HG03196 (cell line): ENCODE measurements around the gene HS6ST3.
"Not testable (repeated sequence)": the region's sequence is repeated elsewhere in the genome, so short reads cannot be mapped to it uniquely, and the experiment has no call there.

Experiments
- ATAC-seq: cut with Tn5 transposase; IDR thresholded peaks from one replicate; pipeline ENCODE4 v1.9.1; 2021; ENCODE audit not compliant: unreplicated experiment

The HS6ST3 gene

DNA sequence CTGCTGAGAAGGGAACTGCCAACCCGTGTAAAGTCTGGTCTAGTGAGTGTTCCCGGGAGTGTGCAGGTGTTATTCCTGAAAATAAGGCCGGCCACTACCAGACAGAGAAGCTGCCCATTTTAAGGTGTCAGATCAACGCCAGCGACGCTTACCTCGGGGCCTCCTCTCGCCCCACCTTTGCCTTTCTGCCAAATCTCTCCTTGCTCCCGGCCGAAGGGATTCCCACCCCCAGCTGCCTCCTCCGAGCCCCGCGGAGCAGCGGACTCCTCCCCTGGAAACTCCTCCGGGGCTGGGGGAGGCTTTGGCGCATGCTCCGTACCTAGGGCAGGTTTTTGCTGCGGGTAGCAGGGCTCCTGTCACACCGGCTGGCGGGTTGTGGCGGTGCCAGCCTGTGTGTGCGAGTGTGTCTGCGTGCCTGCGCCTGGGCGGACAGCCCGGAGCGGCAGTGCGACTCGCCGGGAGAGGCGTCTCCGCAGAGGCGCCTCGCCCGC, at the start of gene HS6ST3:
Gene HS6ST3, plus strand, starts transcription at position 359 of the 491 bp plus-strand sequence.
- no peak for ATAC-seq

DNA sequence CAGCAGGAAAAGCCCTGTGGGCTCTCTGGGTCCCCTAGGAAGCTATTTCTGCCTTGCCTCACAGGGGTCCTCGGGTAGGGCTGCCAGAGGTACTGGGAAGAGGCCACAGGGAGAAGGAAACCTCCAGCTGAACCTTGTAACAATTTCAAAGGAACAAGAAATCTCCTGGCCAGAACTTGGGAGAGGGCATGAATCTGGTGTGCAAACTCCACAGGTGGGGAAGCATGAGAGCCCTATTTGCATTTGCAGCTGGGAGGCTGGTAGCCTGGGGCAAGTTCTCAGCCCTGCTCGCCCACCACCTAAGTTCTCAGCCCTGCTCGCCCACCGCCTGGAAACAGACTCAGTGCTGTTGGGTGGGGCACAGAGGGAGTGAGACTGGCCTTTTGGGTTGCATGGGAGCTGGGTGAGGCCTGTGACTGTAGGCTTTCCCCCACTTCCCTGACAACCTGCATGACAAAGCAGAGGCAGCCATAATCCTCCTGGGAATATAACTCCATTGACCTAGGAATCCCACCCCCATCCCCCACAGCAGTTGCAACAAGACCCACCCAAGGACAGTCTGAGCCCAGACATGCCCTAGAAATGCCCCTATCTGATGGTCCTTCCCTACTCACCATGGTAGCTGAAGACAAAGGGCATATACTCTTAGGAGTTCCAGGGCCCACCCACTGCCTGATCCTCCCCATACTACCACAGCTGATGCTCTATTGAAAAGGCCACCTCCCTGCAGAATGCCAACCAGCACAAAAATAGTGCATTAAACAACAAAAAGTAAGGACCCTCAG, 48.4 kb upstream of the HS6ST3 start:
- no peak for ATAC-seq

DNA sequence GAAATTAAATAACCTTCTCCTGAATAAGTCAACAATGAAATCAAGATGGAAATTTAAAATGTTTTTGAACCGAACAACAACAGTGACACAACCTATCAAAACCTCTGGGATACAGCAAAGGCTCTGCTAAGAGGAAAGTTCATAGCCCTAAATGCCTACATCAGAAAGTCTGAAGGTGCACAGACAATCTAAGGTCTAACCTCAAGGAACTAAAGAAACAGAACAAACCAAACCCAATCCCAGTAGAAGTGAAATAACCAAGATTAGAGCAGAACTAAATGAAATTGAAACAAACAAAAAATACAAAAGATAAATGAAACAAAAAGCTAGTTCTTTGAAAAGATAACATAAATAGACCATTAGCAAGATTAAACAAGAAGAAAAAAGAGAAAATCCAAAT, 45.7 kb upstream of the HS6ST3 start:
- ATAC-seq, result no peak

DNA sequence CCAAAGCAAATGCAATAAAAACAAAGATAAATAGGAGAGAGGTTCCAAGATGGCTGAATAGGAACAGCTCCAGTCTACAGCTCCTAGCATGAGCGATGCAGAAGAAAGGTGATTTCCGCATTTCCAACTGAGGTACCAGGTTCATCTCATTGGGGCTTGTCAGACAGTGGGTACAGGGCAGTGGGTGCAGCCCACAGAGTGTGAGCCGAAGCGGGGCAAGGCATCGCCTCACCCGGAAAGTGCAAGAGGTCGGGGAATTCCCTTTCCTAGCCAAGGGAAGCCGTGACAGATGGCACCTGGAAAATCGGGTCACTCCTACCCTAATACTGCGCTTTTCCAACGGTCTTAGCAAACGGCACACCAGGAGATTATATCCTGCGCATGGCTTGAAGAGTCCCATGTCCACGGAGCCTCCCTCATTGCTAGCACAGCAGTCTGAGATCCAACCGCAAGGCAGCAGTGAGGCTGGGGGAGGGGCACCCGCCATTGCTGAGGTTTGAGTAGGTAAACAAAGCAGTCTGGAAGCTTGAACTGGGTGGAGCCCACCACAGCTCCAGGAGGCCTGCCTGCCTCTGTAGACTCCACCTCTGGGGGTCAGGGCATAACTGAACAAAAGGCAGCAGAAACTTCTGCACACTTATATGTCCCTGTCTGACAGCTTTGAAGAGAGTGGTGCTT, 43.3 kb upstream of the HS6ST3 start:
- not testable (repeated sequence) for ATAC-seq

DNA sequence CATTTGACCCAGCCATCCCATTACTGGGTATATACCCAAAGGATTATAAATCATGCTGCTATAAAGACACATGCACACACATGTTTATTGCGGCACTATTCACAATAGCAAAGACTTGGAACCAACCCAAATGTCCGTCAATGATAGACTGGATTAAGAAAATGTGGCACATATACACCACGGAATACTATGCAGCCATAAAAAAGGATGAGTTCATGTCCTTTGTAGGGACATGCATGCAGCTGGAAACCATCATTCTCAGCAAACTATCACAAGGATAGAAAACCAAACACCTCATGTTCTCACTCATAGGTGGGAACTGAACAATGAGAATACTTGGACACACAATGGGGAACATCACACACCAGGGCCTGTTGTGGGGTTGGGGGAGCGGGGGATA, 39.0 kb upstream of the HS6ST3 start:
- not testable (repeated sequence) for ATAC-seq

DNA sequence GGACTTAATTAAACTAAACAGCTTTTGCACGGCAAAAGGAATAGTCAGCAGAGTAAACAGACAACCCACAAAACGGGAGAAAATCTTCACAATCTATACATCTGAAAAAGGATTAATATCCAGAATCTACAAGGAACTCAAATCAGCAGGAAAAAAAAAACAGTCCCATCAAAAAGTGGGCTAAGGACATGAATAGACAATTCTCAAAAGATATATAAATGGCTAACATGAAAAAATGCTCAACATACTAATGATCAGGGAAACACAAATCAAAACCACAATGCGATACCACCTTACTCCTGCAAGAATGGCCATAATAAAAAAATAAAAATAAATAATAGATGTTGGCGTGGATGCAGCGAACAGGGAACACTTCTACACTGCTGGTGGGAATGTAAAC, 38.4 kb upstream of the HS6ST3 start:
- ATAC-seq, result not testable (repeated sequence)

DNA sequence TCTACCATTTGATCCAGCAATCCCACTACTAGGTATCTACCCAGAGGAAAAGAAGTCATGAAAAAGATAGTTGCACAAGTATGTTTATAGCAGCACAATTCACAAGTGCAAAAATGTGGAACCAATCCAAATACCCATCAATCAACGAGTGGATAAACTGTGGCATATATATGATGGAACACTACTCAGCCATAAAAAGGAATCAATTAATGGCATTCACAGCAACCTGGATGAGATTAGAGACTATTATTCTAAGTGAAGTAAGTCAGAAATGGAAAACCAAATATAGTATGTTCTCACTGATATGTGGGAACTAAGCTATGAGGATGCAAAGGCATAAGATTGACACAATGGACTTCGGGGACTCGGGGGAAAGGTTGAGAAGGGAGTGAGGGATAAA, 38.0 kb upstream of the HS6ST3 start:
- not testable (repeated sequence) for ATAC-seq

DNA sequence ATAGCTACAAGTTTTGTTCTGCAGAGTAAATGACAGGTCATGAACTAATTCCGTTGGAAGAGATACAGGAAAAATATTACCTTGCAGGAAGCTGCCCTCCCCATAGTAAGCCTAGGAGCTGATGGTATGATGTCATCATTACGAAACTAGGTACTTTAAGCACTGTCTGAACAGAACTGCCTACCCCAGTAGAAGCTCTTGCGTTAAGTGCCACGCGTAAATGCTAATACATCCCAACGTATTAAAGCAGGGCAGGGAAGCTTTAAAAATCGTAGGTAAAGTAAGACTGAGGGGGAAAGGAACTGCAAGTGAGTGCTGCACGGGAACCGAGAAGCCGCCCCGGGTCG, 37.3 kb upstream of the HS6ST3 start:
- peak; percentile 50 for ATAC-seq

DNA sequence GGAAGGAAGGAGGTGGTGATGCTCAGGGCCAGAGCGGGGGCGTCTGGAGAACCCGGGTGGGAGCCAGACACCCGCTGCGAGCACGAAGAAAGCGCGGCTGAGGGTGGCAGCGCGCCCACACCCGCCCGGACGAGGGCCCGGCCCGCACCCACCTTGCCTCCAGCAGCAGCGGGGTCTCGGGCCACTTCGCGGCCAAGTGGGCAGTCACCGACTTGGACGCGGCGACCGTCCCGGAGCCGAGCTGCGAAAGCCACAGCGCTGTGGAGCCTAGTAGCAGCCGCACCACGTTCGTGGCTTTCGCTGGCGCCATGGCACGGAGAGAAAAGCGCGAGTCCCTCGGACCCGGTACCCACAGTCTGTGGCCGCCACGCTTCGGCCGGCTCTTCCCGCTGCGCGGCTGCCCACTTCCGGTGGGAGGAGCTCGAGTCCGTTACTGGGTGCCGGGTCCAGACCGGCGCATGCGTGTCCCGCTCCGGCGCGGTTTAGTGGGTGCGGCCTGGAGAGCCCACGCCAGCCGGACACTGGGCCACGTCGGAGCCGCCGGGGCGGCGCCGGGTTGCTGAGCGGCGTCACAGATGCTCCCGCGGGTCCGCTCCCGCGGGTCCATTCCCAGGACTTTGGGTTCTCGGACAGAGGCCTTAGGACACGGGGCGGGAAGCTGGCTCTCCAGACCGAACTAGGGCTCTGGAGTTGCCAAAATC, 36.8 kb upstream of the HS6ST3 start, which contains the start of gene UGGT2:
Gene UGGT2, minus strand, starts transcription at position 399 of the 701 bp plus-strand sequence. Its CDS starts 89 bp downstream, at position 310.
- peak; percentile 98 for ATAC-seq

DNA sequence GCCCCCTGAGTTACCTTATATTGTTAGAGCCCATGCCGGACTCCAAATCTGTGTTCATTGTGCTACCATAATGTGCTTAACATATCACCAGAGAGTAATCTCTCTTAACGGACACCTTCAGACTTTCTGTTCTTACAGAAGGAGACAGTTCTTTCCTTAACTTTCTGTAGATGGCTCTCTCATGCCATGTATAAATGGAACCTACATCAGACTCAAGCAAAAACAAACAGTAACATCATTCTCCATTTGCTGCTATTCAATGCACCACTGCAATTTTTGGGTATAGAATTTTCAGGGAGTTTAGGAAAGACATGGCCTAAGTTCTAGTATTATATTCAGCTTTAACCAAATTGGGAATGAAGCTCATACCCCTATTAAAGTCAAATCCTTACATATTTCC, 24.1 kb upstream of the HS6ST3 start:
- no peak for ATAC-seq

DNA sequence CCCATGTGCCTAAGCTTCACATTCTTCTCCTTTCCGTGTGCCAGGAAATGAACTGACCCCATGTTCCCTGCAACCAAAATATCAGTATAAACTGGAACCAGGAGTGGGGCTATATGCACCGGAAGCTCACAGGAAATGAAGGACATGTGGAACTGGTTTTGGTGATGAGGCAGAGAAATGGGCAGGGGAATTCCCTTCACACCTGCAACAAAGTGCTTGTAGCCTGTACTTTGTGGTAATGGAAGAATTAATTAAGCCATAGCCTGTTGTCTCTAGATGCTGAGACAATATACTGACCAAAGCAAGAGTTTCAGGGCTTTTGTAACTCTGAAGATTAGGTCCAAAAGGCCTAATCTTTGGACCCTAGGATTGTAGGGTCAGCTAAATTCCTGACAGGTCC, 21.2 kb upstream of the HS6ST3 start:
- no peak for ATAC-seq

DNA sequence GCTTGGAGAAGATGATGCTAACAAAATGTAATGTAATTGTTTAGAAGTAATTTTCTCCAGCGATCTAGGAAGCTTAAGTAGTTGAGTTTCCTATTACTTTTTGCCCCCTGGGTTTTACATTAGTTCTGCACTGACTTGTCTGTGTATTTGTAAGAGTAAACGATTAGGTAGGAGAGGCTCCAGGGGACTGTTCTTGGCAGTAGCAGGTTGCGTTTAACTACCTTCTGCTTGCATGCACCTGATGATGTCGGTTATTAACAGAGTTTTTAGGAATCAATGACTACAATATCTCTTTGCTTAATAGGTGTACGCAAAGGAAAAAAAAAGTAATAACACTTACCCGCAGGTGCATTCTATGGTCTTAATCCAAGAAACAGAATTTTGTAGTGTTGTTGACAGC, 18.4 kb upstream of the HS6ST3 start:
- no peak for ATAC-seq

DNA sequence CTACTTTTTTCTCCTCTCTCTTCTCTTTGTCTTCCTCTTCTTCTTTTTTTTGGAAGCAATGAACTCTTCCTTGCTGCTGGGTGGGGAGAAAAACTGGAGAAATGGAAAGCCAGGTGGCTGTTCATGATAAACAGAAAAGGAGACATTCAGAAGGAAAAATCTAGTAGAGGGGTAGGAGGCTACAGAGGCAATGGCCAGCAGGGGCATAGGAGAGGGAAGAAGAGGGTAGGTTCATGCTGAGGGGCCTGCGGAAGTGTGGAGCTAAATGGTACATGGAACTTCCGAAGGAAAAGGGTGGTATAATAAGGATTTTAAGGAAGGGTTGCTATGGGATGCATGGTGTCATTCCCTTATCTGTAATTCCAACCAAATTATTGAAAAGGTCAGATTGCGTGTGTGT, 17.5 kb upstream of the HS6ST3 start:
- no peak for ATAC-seq

DNA sequence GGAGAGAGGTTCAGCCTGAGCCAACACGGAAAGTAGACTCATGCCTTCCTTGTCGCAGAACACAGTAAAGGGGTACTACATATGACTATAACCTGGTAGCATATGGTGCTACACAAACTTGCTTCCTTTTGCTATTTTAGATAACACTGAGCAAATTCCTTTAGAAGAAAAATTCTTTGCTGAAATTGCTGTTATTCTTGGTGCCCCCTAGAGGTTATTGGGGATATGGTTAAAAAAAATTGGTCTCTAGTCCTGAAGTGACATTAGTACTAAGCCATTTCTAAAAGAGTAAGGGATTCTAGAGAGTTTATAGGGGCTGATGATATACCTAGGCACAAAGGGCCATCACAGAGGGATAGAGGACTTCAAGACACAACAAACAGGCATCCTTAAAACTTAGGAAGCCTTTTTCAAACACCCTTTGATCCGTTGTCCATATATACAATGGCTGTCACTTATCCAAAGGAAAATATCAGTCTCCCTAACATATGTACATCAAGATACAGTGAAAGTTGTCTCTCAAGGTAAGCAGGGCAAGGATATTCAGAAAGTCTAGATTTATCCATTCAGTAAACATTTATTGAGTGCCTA, 13.9 kb upstream of the HS6ST3 start:
- ATAC-seq, result no peak

DNA sequence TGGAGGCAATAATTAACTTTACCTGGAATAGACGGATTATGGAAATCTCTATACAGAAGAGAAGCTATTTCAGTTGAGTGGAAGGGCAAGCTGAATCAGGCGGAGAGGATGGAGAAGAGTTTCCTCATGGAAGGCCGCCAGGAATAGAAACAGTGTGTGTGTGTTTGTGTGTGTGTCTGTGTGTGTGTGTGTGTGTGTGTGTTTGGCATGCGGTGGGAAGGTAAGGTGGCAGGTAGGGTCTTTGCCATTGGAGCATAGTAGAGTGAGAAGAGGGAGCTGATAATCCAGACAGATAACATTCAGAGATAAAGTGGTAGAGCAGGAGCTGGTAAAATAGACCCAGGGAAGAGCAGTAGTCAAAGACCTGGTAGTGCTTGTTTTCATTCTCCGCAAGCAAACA, 9.2 kb upstream of the HS6ST3 start:
- no peak for ATAC-seq

DNA sequence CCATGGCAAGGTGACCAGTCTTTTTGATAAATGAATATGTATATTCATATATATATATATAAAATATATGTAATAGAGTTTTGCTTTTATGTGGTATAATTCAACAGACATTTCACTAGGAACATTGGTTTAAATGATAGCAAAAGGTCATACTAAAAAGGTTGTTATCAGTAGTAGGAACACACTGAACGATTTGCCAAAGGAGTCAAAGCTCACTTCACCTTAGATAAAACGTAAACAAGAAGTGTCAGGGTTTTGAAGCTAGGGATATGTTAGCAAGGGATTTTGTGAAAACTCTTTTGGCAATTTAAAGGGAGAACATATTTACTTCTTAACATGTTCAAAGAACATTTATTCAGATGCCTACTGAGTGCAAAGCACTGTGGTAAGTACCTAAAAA, 8.0 kb upstream of the HS6ST3 start:
- ATAC-seq, result no peak

DNA sequence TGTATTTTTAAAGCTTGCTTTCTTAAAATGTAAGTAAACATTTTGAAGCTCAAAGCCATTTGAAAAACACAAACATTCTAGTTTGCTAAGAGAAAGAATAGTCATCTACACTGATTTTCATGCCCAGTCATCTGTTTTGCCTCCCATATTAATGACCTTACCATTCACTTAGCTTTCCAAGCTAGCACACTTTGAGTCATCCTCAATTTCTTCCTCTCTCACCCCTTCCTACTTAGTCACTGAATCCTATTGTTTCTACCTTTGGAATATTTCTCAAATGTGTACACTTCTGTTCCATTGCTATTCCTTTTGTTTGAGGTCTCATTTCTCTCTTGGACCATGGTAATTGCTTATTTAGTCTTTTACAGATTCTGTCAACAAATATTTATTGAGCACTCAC, 7.3 kb upstream of the HS6ST3 start:
- ATAC-seq, result no peak

DNA sequence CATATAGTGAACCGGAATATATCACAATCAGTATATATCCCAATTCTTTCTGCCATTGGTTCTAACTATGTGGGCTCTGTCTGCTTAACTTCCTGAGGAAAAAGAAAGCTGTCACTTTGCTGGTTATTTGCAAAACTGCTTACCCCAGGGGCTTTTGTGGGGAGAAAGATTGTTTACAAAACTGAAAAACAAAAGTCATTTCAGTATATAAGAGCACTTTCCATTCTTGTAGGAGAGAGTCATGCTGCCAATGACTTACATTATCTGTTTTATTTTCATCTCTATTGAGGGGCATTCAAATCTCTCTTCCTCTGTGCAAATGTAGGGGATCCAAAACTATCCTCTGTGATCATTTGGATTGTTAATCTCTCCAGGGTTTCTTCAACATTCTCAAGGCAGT, 3.2 kb upstream of the HS6ST3 start:
- ATAC-seq, result no peak

DNA sequence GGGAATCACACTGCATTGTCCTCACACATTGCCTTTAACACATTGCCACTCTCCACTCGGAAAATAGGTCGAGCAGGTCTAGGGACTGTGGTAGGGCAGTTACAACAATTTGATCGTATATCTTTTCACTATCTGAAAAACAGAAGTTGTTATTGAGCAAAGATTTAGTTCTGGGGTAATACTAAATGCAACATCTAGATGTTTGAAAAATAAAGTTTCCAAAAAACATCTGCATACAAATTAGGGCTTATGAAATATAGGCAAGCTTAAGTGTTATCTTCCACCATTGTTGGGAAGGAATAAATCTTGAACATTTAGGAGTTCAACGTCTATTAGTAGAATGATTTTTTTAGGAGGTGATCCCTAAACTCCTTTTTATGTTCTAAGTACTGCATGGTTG, 768 bp upstream of the HS6ST3 start:
- ATAC-seq, result no peak

DNA sequence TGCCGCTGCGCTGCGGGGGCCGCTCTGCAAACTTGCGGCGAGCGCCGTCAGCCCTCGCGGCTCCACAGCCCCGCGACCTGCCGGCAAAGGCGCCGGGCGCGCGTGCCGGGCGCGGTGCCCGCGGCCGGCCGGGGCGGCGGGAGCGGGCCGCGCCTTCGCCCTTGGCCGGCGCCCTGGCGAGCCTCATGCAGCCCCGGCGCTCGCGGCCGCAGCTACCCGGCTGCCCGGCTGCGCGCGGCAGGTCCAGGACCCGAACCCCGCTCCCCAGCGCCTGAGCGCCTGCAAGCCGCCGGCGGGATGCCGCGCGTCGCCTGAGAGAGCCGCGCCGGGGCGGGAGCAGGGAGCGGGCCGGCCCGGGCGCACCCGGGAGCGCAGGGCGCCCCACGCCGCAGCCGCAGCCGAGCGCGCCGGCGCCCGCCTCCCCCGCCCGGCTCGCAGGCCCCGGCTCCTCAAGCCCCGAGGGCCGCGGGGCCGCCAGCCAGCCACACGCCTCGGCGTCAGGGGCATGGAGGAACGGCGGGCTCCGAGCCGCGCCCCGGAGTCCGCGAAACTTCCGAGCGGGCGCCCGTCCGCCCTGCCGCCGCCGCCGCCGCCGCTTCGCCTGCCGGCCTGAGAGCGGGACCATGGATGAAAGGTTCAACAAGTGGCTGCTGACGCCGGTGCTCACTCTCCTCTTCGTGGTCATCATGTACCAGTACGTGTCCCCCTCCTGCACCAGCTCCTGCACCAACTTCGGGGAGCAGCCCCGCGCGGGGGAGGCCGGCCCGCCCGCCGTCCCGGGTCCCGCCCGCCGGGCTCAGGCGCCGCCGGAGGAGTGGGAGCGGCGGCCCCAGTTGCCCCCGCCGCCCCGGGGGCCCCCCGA, 564 bp downstream of the HS6ST3 start:
- ATAC-seq, result no peak
